CD14-positive monocyte (primary cell): ENCODE results near the gene TMEM161B. TPM values are rescaled to one million over a fixed set of nuclear protein-coding genes. Genes with fewer than 3 reads are reported as not detected.

Source experiments
- DNase-seq, 3 donors: peaks; one replicate each; pipeline ENCODE4 v3.0.0-alpha.2; 2011 to 2022
- H2AFZ ChIP-seq: 2 replicates; pipeline ENCODE4 v1.6.0; 2012; ENCODE audit warnings: mild to moderate bottlenecking, low read depth, low read length, inconsistent platforms; ENCODE audit not compliant: insufficient read depth, poor library complexity, severe bottlenecking
- H3K27ac ChIP-seq, 2 donors: 1 replicate in 1 of 2; 2 replicates in 1 of 2; pipeline ENCODE4 v1.5.1; 2012 to 2013; ENCODE audit warnings: low read length in 2 of 2, control low read depth in 1 of 2, inconsistent platforms in 1 of 2, low read depth in 1 of 2, mild to moderate bottlenecking in 1 of 2
- H3K27me3 ChIP-seq, 2 donors: one replicate each; pipeline versions ENCODE4 v1.6.0 to v1.6.1; 2011 to 2013; ENCODE audit warnings: low read length in 2 of 2; ENCODE audit not compliant: control insufficient read depth in 2 of 2, insufficient read depth in 2 of 2
- H3K36me3 ChIP-seq, 2 donors: replicated peaks in 1 of 2; 1 replicate in 1 of 2; 2 replicates in 1 of 2; pipeline versions ENCODE4 v1.5.1 to v1.6.1; 2012 to 2013; ENCODE audit warnings: low read length in 2 of 2, control low read depth in 1 of 2, inconsistent platforms in 1 of 2, mild to moderate bottlenecking in 1 of 2; ENCODE audit not compliant: insufficient read depth in 2 of 2, control insufficient read depth in 1 of 2
- H3K4me1 ChIP-seq, 2 donors: 1 replicate in 1 of 2; 2 replicates in 1 of 2; pipeline versions ENCODE4 v1.5.1 to v1.6.1; 2012 to 2013; ENCODE audit warnings: low read length in 2 of 2, control low read depth in 1 of 2, inconsistent platforms in 1 of 2, mild to moderate bottlenecking in 1 of 2, moderate library complexity in 1 of 2; ENCODE audit not compliant: insufficient read depth in 2 of 2, control insufficient read depth in 1 of 2
- H3K4me2 ChIP-seq: replicated peaks from 2 replicates; pipeline ENCODE3; 2012; ENCODE audit warnings: low read length, moderate library complexity, mild to moderate bottlenecking; ENCODE audit not compliant: poor library complexity, severe bottlenecking; ENCODE audit errors: extremely low read depth
- H3K4me3 ChIP-seq, 3 experiments: fragments of 200-600 bp in 1 of 3; sonication (generic) in 1 of 3; replicated peaks in 1 of 3; 1 replicate in 2 of 3; 2 replicates in 1 of 3; pipeline ENCODE4 v1.5.1; 2011 to 2013; ENCODE audit warnings: low read length in 3 of 3, mild to moderate bottlenecking in 3 of 3, control low read depth in 2 of 3, low read depth in 2 of 3, inconsistent platforms in 1 of 3, moderate library complexity in 1 of 3
- H3K79me2 ChIP-seq: 2 replicates; pipeline ENCODE4 v1.6.0; 2012; ENCODE audit warnings: mild to moderate bottlenecking, control low read depth, inconsistent platforms, low read length, moderate library complexity; ENCODE audit not compliant: insufficient read depth
- H3K9ac ChIP-seq: 2 replicates; pipeline ENCODE4 v1.6.0; 2017; ENCODE audit warnings: low read length, mild to moderate bottlenecking; ENCODE audit not compliant: insufficient read depth, poor library complexity, severe bottlenecking
- H3K9me3 ChIP-seq, 2 donors: replicated peaks in 1 of 2; 1 replicate in 1 of 2; 2 replicates in 1 of 2; pipeline versions ENCODE4 v1.5.1 to v1.6.1; 2012 to 2013; ENCODE audit warnings: low read length in 2 of 2, control low read depth in 1 of 2; ENCODE audit not compliant: control insufficient read depth in 1 of 2, insufficient read depth in 1 of 2
- H4K20me1 ChIP-seq: 2 replicates; pipeline ENCODE4 v1.6.0; 2012; ENCODE audit warnings: mild to moderate bottlenecking, low read length, control low read depth, moderate library complexity; ENCODE audit not compliant: insufficient read depth
- H3K27ac Mint-ChIP-seq, 7 donors: one replicate each; pipeline ENCODE4 v1.8.0; 2020; ENCODE audit warnings: mild to moderate bottlenecking in 7 of 7, mixed read lengths in 7 of 7, moderate library complexity in 6 of 7, inconsistent platforms in 2 of 7
- H3K27me3 Mint-ChIP-seq, 3 donors: one replicate each; pipeline ENCODE4 v1.8.0; 2021 to 2022; ENCODE audit warnings: low read depth in 3 of 3, mild to moderate bottlenecking in 3 of 3, mixed read lengths in 3 of 3, moderate library complexity in 3 of 3, inconsistent platforms in 1 of 3
- H3K36me3 Mint-ChIP-seq, 2 donors: one replicate each; pipeline ENCODE4 v1.8.0; 2020; ENCODE audit warnings: mixed read lengths in 2 of 2, inconsistent platforms in 1 of 2, mild to moderate bottlenecking in 1 of 2
- H3K4me1 Mint-ChIP-seq: one replicate; pipeline ENCODE4 v1.8.0; 2020; ENCODE audit warnings: mild to moderate bottlenecking, mixed read lengths
- H3K4me3 Mint-ChIP-seq, 2 donors: one replicate each; pipeline ENCODE4 v1.8.0; 2020; ENCODE audit warnings: mild to moderate bottlenecking in 2 of 2, mixed read lengths in 2 of 2, moderate library complexity in 1 of 2
- H3K9me3 Mint-ChIP-seq, 7 donors: one replicate each; pipeline ENCODE4 v1.8.0; 2020 to 2022; ENCODE audit warnings: mixed read lengths in 7 of 7, mild to moderate bottlenecking in 6 of 7, moderate library complexity in 6 of 7, inconsistent platforms in 2 of 7
- CTCF ChIP-seq: fragments of 200-600 bp; IDR thresholded peaks from one replicate; pipeline ENCODE4 v1.8.0; 2022; ENCODE audit warnings: antibody characterized with exemption, mild to moderate bottlenecking
- WGBS: methylation state at CpG from one replicate; pipeline ENCODE4 v1.1.5; 2013; ENCODE audit warnings: missing lambda C conversion rate; ENCODE audit not compliant: insufficient coverage; 5-methylcytosine and 5-hydroxymethylcytosine counted together
- intact Hi-C, 2 donors: fragments of 100-400 bp; cut with micrococcal nuclease; formaldehyde crosslinking; loops; one replicate each; pipeline versions ENCODE4 v1.15.0 to v1.15.1; 2023
- polyA plus RNA-seq, 3 donors: library from polyadenylated mRNA; depleted of rRNA in 1 of 3; unstranded in 2 of 3; stranded (reverse) in 1 of 3; fragments of 300-500 nt in 2 of 3; fragments of >200 nt in 1 of 3; fragmentation: Illumina TruSeq in 2 of 3; gene quantifications; 1 replicate in 2 of 3; 2 replicates in 1 of 3; pipeline ENCODE4 v1.2.3, GENCODE V29; 2012 to 2021

The TMEM161B gene
- polyA plus RNA-seq, 3 donors = 4.4 to 9.4 (median 5.0) TPM

GRCh38 chr5:88287302-88287701 lies 18.7 kb upstream of the TMEM161B start:
- Histone ChIP-seq H3K9ac (no peak overlapping the region), H3K4me2 (no peak overlapping the region), H3K4me3 (no peak overlapping the region), H3K36me3 (peaks cover 0 to 10% of the 10 kb centered on the region in 2 donors), H3K27me3 (no peaks in the 10 kb centered on the region), H2AFZ (no peak overlapping the region), H4K20me1 (no peaks in the 10 kb centered on the region), H3K79me2 (no peaks in the 10 kb centered on the region), H3K27ac (no peak overlapping the region), H3K9me3 (no peaks in the 10 kb centered on the region), H3K4me1 (no peaks in the 10 kb centered on the region)
- no peaks in the 10 kb centered on the region for H3K4me1 Mint-ChIP-seq
- no peak overlapping the region for H3K4me3 Mint-ChIP-seq
- no peak for TF ChIP-seq CTCF
- no peaks in the 10 kb centered on the region for H3K27me3 Mint-ChIP-seq
- 100% methylated on average over 1 of the region's 3 CpGs for WGBS
- intact Hi-C loops = no loop called here
- no peak overlapping the region for H3K27ac Mint-ChIP-seq
- H3K9me3 Mint-ChIP-seq = peaks cover 0 to 3% (median 0%) of the 10 kb centered on the region in 7 donors
- DNase-seq = no peak
- H3K36me3 Mint-ChIP-seq = peaks cover 14 to 16% of the 10 kb centered on the region in 2 donors

GRCh38 chr5:88283690-88284089 lies 15.0 kb upstream of the TMEM161B start:
- no peak overlapping the region for H3K27ac Mint-ChIP-seq
- no peak overlapping the region for H2AFZ ChIP-seq

More at GRCh38 chr5:88283690-88284089, 15.0 kb upstream of the TMEM161B start:
- Histone ChIP-seq H4K20me1 (no peaks in the 10 kb centered on the region), H3K36me3 (peaks cover 0 to 10% of the 10 kb centered on the region in 2 donors), H3K9ac (no peak overlapping the region), H3K4me1 (no peaks in the 10 kb centered on the region), H3K4me3 (no peak overlapping the region), H3K27me3 (no peaks in the 10 kb centered on the region), H3K4me2 (no peak overlapping the region), H3K79me2 (no peaks in the 10 kb centered on the region), H3K27ac (no peak overlapping the region), H3K9me3 (no peaks in the 10 kb centered on the region)
- Mint-ChIP-seq H3K4me3 (no peak overlapping the region), H3K4me1 (no peaks in the 10 kb centered on the region), H3K36me3 (peaks cover 14 to 21% of the 10 kb centered on the region in 2 donors), H3K9me3 (no peaks in the 10 kb centered on the region), H3K27me3 (no peaks in the 10 kb centered on the region)
- no peak for DNase-seq
- TF ChIP-seq CTCF = no peak
- intact Hi-C loops = no loop called here
